Measurements from ENCODE around the gene SSBP3.

The SSBP3 gene

GRCh38 chr1:54331843-54332463 lies 74.2 kb downstream of the SSBP3 start:
- DNase-seq (ENCODE audit: low read depth in 1 of 2, low spot score in 1 of 2): no peak

GRCh38 chr1:54331091-54331772 lies 75.0 kb downstream of the SSBP3 start:
- no peak for DNase-seq (ENCODE audit: low read depth in 1 of 2, low spot score in 1 of 2)

GRCh38 chr1:54329312-54330003 lies 76.7 kb downstream of the SSBP3 start:
- DNase-seq (ENCODE audit: low read depth in 1 of 2, low spot score in 1 of 2): no peak

- DNase-seq (ENCODE audit: low read depth in 1 of 2, low spot score in 1 of 2): no peak
These were observed 78.0 kb downstream of the SSBP3 start for GRCh38 chr1:54328066-54328636.

- no peak for DNase-seq (ENCODE audit: low read depth in 1 of 2, low spot score in 1 of 2)
These were observed 78.7 kb downstream of the SSBP3 start for GRCh38 chr1:54327386-54328065.

- no peak for DNase-seq (ENCODE audit: low read depth in 1 of 2, low spot score in 1 of 2)
These were observed 79.4 kb downstream of the SSBP3 start for GRCh38 chr1:54326543-54327385.

- DNase-seq (ENCODE audit: low read depth in 1 of 2, low spot score in 1 of 2): no peak
These were observed 80.3 kb downstream of the SSBP3 start for GRCh38 chr1:54325703-54326461.

GRCh38 chr1:54325284-54325683 lies 80.9 kb downstream of the SSBP3 start:
- DNase-seq (ENCODE audit: low read depth in 1 of 2, low spot score in 1 of 2): no peak

- DNase-seq (ENCODE audit: low read depth in 1 of 2, low spot score in 1 of 2): no peak
These were observed 81.7 kb downstream of the SSBP3 start for GRCh38 chr1:54324251-54325140.

GRCh38 chr1:54323921-54324250 lies 82.3 kb downstream of the SSBP3 start:
- no peak for DNase-seq (ENCODE audit: low read depth in 1 of 2, low spot score in 1 of 2)

- DNase-seq (ENCODE audit: low read depth in 1 of 2, low spot score in 1 of 2): no peak
These were observed 82.9 kb downstream of the SSBP3 start for GRCh38 chr1:54323324-54323739.

- no peak for DNase-seq (ENCODE audit: low read depth in 1 of 2, low spot score in 1 of 2)
These were observed 87.9 kb downstream of the SSBP3 start for GRCh38 chr1:54318246-54318814.

- no peak for DNase-seq (ENCODE audit: low read depth in 1 of 2, low spot score in 1 of 2)
These were observed 89.1 kb downstream of the SSBP3 start for GRCh38 chr1:54317084-54317483.

GRCh38 chr1:54315099-54315498 lies 91.1 kb downstream of the SSBP3 start:
- DNase-seq (ENCODE audit: low read depth in 1 of 2, low spot score in 1 of 2): no peak

GRCh38 chr1:54314696-54315095 lies 91.5 kb downstream of the SSBP3 start:
- no peak for DNase-seq (ENCODE audit: low read depth in 1 of 2, low spot score in 1 of 2)

GRCh38 chr1:54312796-54313316 lies 93.3 kb downstream of the SSBP3 start:
- no peak for DNase-seq (ENCODE audit: low read depth in 1 of 2, low spot score in 1 of 2)

- no peak for DNase-seq (ENCODE audit: low read depth in 1 of 2, low spot score in 1 of 2)
These were observed 94.7 kb downstream of the SSBP3 start for GRCh38 chr1:54311506-54311905.
